ENCODE measurements around the gene NCAM2. TPM values are rescaled to one million over a fixed set of nuclear protein-coding genes. Genes with fewer than 3 reads are reported as not detected.

The NCAM2 gene
- total and polyA plus RNA-seq, 2 of the 8 experiments (the other 6 are each of a cell fraction or from before 2014, with no cell fraction given) = 0.14 to 1.1 TPM

DNA sequence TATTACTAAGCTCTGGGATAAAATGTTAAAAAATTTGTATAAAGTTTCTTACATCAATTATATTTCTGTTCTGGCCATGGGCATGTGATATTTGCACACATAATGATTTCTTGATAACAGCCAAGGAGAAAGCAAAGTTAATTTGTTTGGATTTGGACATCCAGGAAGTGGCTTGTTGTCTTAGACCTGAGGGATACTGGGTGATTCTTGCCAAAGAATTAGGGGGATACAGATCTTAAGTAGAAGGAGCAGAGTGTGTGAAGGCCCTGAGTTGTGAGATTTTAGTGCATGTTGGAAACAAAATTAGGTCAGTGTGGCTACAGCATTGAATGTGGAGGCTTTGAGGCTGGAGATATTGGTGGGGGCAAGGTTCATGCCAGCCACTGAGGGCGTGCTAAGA lies 65.6 kb downstream of the NCAM2 start (continued):
- TF ChIP-seq KDM5A (IDR thresholded peaks at IDR 0.05; ENCODE audit: low read length) (no peak), RAD21 (IDR thresholded peaks at IDR 0.05 in 1 of 2, conservative IDR thresholded peaks at IDR 0.05 in 1 of 2; ENCODE audit: low read depth in 2 of 2, low read length in 2 of 2) (no peak), NRF1 (IDR thresholded peaks at IDR 0.05; ENCODE audit: low read depth, low read length) (no peak)
